IPS DF 6.9 (cell line): Measurements from ENCODE around the gene DCST2.

Experiments used
- DNase-seq: peaks from one replicate; pipeline ENCODE4 v3.0.0-alpha.2; 2013; ENCODE audit warnings: low read depth, low spot score
- H3K27ac ChIP-seq: one replicate; pipeline ENCODE4 v1.5.1; 2013; ENCODE audit warnings: low read length, control low read depth
- H3K27me3 ChIP-seq: 2 replicates; pipeline ENCODE4 v1.6.1; 2013; ENCODE audit warnings: mild to moderate bottlenecking, low read length; ENCODE audit not compliant: control insufficient read depth, insufficient read depth
- H3K36me3 ChIP-seq: 2 replicates; pipeline ENCODE4 v1.6.1; 2013; ENCODE audit warnings: low read length; ENCODE audit not compliant: control insufficient read depth, insufficient read depth
- H3K4me1 ChIP-seq: 2 replicates; pipeline ENCODE4 v1.6.1; 2013; ENCODE audit warnings: low read length; ENCODE audit not compliant: control insufficient read depth, insufficient read depth
- H3K4me3 ChIP-seq: 2 replicates; pipeline ENCODE4 v1.5.1; 2013; ENCODE audit warnings: mild to moderate bottlenecking, low read length
- H3K9me3 ChIP-seq: 2 replicates; pipeline ENCODE4 v1.6.1; 2013; ENCODE audit warnings: low read length, inconsistent platforms; ENCODE audit not compliant: control insufficient read depth, insufficient read depth
- WGBS: extraction: QIAGEN DNeasy Blood & Tissue Kit; methylation state at CpG from one replicate; pipeline ENCODE4 v1.1.7; 2013; ENCODE audit warnings: mixed read lengths, missing lambda C conversion rate; ENCODE audit not compliant: insufficient read length, insufficient coverage; 5-methylcytosine and 5-hydroxymethylcytosine counted together

The DCST2 gene

GRCh38 chr1:155033524-155033923, at the start of gene DCST2, which contains the start of gene DCST1:
Gene DCST2, minus strand, starts transcription at chr1:155033781. Its CDS starts 80 bp downstream, at chr1:155033701.
Gene DCST1, plus strand, starts transcription at chr1:155033824. Its CDS starts 213 bp downstream, at chr1:155034037.
- Histone ChIP-seq H3K36me3 (no peaks in the 10 kb centered on the region), H3K9me3 (no peaks in the 10 kb centered on the region), H3K4me3 (no peak within 1 kb of the TSS), H3K4me1 (no peaks in the 10 kb centered on the region; the same call in 1 of the 2 replicates), H3K27ac (no peak within 1 kb of the TSS), H3K27me3 (no peaks in the 10 kb centered on the region)
- no CpG with 5 or more reads among the region's 9 CpGs for WGBS
- DNase-seq = no peak

DNA sequence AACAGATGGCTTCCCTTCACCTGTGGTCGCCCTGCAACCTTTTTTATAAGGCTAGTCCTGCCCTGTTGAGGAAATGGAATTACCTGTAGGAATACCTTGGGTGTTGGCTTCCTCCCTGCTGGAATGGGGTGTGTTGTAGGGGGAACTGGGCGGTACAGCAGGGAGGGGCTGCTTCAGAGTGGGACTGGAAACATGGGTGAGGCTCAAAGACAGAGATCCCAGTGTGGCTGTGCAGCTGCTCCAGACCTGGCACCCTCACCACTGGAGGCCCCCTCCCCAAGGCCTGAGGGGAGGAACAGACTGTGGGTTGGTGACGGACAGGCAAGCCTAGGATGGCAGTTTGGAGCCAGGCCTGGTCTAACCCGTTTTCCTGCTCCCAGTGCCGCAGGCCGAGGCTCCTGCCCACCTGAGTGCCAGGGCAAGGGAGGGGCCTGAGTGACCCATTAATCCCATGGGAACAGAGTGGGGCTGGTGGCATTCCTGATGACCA, 49.5 kb upstream of the DCST2 start:
- Histone ChIP-seq H3K27me3 (peaks cover 44% of the 10 kb centered on the region), H3K4me1 (peaks cover 6% of the 10 kb centered on the region; the same call in 1 of the 2 replicates), H3K27ac (no peak overlapping the region), H3K9me3 (no peaks in the 10 kb centered on the region), H3K4me3 (no peak overlapping the region), H3K36me3 (no peaks in the 10 kb centered on the region)
- DNase-seq = no peak
- no CpG with 5 or more reads among the region's 6 CpGs for WGBS

DNA sequence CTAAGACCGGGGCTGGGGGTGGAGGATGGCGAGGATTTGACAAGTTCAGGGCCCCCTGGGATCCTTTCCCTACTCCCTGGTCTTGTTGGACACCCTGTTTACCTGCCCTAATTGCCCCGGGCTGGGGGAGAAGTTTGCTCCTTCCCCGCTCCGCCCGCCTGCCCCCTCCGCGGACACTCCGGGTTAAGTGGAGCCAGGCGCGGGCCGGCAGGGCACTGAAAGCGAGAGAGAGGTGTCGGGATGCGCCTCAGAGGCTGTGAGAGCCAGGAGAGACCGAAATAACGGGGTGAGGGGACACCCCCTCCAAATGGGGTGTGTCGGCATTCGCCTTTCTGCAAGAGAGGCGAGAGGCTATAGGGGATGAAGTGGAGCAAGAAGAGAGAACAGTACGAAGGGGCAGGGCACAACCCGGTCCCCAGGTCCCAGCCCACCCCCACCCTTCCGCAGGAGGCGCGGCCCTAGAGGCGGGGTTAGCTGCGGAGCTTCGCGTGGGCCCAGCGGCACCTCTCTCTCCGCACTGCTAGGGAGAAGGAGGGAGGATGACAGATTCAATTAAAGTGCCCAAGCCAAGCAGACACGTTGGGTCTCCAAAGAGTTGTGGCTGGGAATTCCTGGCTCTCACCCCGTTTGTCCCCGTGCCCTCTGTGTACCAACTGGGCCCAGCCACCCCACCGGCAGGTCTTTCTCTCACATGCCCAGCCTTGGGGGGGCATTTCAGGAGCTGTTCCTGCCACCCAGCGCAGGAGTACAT, 48.9 kb upstream of the DCST2 start:
- no peak for DNase-seq
- peaks cover 6% of the 10 kb centered on the region; the same call in 1 of the 2 replicates for H3K4me1 ChIP-seq
- no peak overlapping the region; the same call in 1 of the 2 replicates for H3K4me3 ChIP-seq
- no peaks in the 10 kb centered on the region for H3K36me3 ChIP-seq
- H3K27me3 ChIP-seq = peaks cover 48% of the 10 kb centered on the region
- no peaks in the 10 kb centered on the region for H3K9me3 ChIP-seq
- no peak overlapping the region for H3K27ac ChIP-seq
- WGBS = no CpG with 5 or more reads among the region's 36 CpGs

GRCh38 chr1:155081472-155082300, 48.1 kb upstream of the DCST2 start:
- DNase-seq = no peak
- WGBS = no CpG with 5 or more reads among the region's 68 CpGs
- no peak overlapping the region for H3K27ac ChIP-seq
- peaks cover 50% of the 10 kb centered on the region for H3K27me3 ChIP-seq
- no peaks in the 10 kb centered on the region for H3K9me3 ChIP-seq
- peak overlapping the region; percentile 5; the same call in 1 of the 2 replicates for H3K4me3 ChIP-seq
- H3K36me3 ChIP-seq = no peaks in the 10 kb centered on the region
- H3K4me1 ChIP-seq = peaks cover 6% of the 10 kb centered on the region; the same call in 1 of the 2 replicates

DNA sequence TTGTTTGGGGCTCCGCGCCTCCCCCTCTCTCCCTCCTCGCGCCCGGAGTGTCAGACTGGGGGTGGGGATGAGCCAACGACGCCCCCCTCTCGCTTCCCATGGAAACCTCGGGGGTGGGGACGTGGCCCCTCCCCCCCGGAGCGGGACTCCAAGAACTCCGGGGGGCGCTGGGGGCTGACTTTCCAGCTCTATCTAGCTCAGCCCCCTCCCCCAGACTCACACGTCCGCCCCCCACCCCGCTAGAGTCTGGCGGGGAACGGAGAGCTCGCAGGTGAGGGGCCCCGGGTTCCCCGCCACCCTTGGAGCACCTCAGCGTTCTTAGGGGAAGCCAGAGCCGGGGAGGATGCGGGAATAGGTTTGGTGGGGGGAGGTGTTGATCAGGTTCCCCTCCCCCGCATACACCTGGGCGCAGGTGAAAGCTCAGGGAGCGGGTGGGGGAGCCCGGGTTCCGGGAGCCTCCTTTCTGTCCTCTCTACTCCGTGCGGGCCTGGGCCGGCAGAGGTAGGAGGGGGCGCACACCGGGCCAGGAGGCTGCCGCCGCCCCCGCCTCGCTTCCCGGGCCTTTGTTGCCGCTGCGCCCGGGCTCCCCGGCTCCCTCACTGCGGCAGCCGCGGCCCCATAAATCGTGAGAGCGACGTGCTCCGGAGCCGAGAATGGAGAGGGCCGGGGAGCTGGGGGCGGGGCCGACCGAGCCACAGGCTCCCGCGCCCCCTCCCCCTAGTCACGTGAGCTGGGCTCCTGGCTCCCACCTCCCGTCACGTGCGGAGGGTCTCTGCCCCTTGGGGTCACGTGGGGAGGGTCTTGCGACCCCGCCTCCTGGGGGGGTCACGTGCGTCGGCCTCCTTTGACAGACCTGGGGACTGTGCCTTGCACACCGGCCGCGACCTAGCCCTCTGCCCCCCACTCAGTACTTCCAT, 47.0 kb upstream of the DCST2 start:
- Histone ChIP-seq H3K4me1 (peaks cover 4% of the 10 kb centered on the region; the same call in 1 of the 2 replicates), H3K27me3 (peaks cover 50% of the 10 kb centered on the region)

DNA sequence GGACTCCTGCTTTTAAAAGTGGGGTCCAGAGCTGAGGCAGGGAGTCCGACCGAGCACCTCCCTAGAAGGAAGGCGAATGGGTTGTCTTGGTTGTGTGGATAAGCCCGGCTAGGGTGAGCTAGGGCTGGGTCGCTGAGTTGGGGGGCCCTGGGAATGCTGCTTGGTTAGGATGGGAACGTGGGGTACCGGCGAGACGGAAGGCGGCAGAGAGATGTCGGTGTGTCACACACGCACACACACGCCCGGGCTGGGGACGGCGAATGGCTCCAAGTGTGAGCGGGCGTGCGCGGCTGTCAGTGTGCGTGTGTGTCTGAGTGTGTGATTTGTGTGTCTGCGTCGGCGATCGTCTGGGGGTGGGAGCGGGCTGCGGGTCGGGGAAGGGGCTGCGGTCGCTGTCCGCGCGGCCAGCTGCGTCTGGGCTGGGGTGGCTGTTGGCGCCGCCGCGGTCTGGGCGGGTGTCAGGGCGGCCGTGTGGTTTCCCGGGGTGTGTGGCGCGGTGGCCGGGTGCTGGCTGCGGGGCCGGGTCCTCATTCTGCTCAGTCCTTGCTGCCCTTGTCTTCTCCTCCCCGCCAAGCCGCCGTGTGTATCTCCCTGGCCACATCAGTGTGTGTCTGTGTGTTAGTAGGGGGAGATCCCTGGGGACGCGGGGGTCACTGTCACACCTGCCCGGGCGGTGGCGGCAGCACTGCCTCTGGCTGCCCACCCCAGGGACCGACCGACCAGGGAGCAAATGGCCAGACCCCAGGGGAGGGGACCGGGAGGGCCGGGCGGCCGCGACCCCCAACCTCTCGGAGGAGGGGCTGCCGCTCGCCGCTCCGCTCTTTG, 46.1 kb upstream of the DCST2 start:
- Histone ChIP-seq H3K4me1 (peaks cover 4% of the 10 kb centered on the region; the same call in 1 of the 2 replicates), H3K9me3 (no peaks in the 10 kb centered on the region), H3K4me3 (peak overlapping the region; percentile 55; the same call in 1 of the 2 replicates), H3K27ac (no peak overlapping the region), H3K36me3 (no peaks in the 10 kb centered on the region), H3K27me3 (peaks cover 50% of the 10 kb centered on the region)
- DNase-seq = no peak
- WGBS = no CpG with 5 or more reads among the region's 67 CpGs

More for the DNA sequence above, 47.0 kb upstream of the DCST2 start:
- Histone ChIP-seq H3K4me3 (peak overlapping the region; percentile 55; the same call in 1 of the 2 replicates), H3K27ac (no peak overlapping the region), H3K36me3 (no peaks in the 10 kb centered on the region), H3K9me3 (no peaks in the 10 kb centered on the region)
- no peak for DNase-seq
- WGBS = no CpG with 5 or more reads among the region's 71 CpGs

DNA sequence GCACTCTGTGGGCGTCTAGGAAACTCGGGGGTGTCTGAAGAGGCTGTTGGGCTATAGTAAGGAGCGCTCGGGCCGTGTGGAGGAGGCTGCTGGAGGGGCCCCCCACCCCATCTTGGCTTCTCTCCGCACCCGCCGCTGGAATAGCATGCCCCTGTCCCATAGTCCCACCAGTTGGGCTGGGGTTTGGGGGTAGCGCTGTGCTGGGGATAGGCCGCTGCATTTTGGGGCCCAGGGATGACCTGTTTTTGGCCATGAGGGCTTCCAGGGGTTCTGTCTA, 45.6 kb upstream of the DCST2 start:
- no peaks in the 10 kb centered on the region for H3K9me3 ChIP-seq
- no peak for DNase-seq
- H3K4me3 ChIP-seq = peak overlapping the region; percentile 55; the same call in 1 of the 2 replicates
- H3K36me3 ChIP-seq = no peaks in the 10 kb centered on the region
- H3K27me3 ChIP-seq = peaks cover 50% of the 10 kb centered on the region
- 0 out of 2 replicates have a peak, but pooled peaks cover 1% of the 10 kb centered on the region for H3K4me1 ChIP-seq
- H3K27ac ChIP-seq = no peak overlapping the region
- WGBS = no CpG with 5 or more reads among the region's 10 CpGs

GRCh38 chr1:155078469-155079209, 45.1 kb upstream of the DCST2 start, which contains the start of gene EFNA3:
Gene EFNA3, plus strand, starts transcription at chr1:155078837. Its CDS starts 105 bp downstream, at chr1:155078942.
- 0 out of 2 replicates have a peak, but pooled peaks cover 1% of the 10 kb centered on the region for H3K4me1 ChIP-seq
- H3K27ac ChIP-seq = no peak within 1 kb of the TSS
- H3K27me3 ChIP-seq = peaks cover 47% of the 10 kb centered on the region
- no CpG with 5 or more reads among the region's 59 CpGs for WGBS
- DNase-seq = no peak
- H3K9me3 ChIP-seq = no peaks in the 10 kb centered on the region
- H3K4me3 ChIP-seq = peak within 1 kb of the TSS; percentile 55; the same call in 1 of the 2 replicates
- no peaks in the 10 kb centered on the region for H3K36me3 ChIP-seq
